ENCODE results near the gene MORN3.
A peak's percentile ranks its signal among the peaks of the same experiment; 100 is the strongest.

The MORN3 gene

GRCh38 chr12:121608301-121608700 lies 61.2 kb downstream of the MORN3 start:
- Mint-ChIP-seq H3K27me3 (no peaks in the 10 kb centered on the region), H3K4me1 (ENCODE audit: low read depth) (no peaks in the 10 kb centered on the region), H3K4me3 (no peak overlapping the region), H3K9me3 (ENCODE audit: low read depth) (no peaks in the 10 kb centered on the region), H3K36me3 (no peaks in the 10 kb centered on the region), H3K27ac (no peak overlapping the region)

DNA sequence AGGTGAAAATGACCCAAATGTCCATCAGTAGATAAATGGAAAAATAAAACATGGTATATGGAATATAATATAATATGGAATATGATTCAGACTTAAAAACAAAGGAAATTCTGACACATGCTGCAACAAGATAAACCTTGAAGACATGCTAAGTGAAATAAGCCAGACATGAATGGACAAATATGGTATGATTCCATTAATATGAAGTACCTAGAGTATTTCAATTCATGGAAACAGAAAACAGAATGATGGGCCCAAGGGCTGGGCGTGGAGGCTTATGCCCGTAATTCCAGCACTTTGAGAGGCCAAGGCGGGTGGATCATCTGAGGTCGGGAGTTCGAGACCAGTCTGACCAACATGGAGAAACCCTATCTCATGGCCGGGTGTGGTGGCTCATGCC lies 65.9 kb downstream of the MORN3 start:
- H3K27me3 Mint-ChIP-seq: no peaks in the 10 kb centered on the region
- H3K4me1 Mint-ChIP-seq (ENCODE audit: low read depth): peaks cover 1% of the 10 kb centered on the region
- no peaks in the 10 kb centered on the region for H3K9me3 Mint-ChIP-seq (ENCODE audit: low read depth)
- H3K36me3 Mint-ChIP-seq: no peaks in the 10 kb centered on the region
- peak overlapping the region; percentile 41 for H3K27ac Mint-ChIP-seq
- H3K4me3 Mint-ChIP-seq: no peak overlapping the region

DNA sequence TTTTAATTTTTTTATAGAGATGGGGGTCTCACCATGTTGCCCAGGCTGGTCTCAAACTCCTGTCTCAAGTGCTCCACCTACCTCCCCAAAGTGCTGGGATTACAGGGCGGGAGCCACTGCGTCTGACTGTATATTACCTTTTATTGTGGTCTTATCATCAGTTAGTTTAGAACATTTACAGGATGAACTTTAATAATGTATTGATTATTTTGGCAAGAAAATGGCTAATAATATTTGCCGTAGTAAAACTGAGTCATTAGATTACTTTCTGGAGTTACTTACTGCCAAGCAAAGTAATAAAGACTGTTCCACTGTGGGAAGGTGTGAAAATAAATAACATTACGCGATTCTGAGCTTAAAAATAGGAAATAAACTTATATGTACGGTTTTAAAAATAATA lies 66.7 kb downstream of the MORN3 start:
- Mint-ChIP-seq H3K27me3 (no peaks in the 10 kb centered on the region), H3K36me3 (no peaks in the 10 kb centered on the region), H3K4me1 (ENCODE audit: low read depth) (peaks cover 2% of the 10 kb centered on the region), H3K27ac (no peak overlapping the region), H3K4me3 (no peak overlapping the region), H3K9me3 (ENCODE audit: low read depth) (no peaks in the 10 kb centered on the region)

GRCh38 chr12:121600702-121601336 lies 68.6 kb downstream of the MORN3 start:
- Mint-ChIP-seq H3K27ac (no peak overlapping the region), H3K4me3 (no peak overlapping the region), H3K9me3 (ENCODE audit: low read depth) (no peaks in the 10 kb centered on the region), H3K27me3 (no peaks in the 10 kb centered on the region), H3K4me1 (ENCODE audit: low read depth) (peaks cover 2% of the 10 kb centered on the region), H3K36me3 (no peaks in the 10 kb centered on the region)
